ENCODE results near the gene MESP1. TPM values are rescaled to one million over a fixed set of nuclear protein-coding genes. Genes with fewer than 3 reads are reported as not detected.

MESP1 gene
- total and polyA plus RNA-seq, 12 donors: 0.46 to 11.7 (median 4.8) TPM

DNA sequence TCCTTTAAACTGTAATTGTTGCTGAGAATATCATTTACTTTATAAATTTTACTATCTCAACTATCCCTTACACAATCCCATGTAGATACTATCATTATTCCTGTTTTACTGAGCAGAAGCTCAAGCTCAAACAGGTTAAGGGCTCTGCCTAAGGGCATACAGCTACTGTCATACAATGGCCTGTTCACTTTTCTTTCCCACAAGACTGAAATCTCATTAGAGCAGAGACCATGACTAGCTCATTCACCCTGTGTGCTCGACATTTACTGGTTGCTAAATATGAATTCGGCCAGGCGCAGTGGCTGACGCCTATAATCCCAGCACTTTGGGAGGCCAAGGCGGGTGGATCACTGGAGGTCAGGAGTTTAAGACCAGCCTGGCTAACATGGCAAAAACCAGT lies 23.4 kb upstream of the MESP1 start:
- no peak for DNase-seq
- Histone ChIP-seq H3K36me3 (replicated peaks in 1 of 2) (no peaks in the 10 kb centered on the region), H3K27ac (no peak overlapping the region), H3K27me3 (no peaks in the 10 kb centered on the region), H3K9me3 (replicated peaks in 1 of 3) (no peaks in the 10 kb centered on the region), H3K4me3 (no peak overlapping the region), H3K4me1 (replicated peaks in 1 of 2) (peaks cover 12 to 13% of the 10 kb centered on the region in 2 donors)
- intact Hi-C loops (cut with DNase I): no loop called here
- TF ChIP-seq, protein P1, sequence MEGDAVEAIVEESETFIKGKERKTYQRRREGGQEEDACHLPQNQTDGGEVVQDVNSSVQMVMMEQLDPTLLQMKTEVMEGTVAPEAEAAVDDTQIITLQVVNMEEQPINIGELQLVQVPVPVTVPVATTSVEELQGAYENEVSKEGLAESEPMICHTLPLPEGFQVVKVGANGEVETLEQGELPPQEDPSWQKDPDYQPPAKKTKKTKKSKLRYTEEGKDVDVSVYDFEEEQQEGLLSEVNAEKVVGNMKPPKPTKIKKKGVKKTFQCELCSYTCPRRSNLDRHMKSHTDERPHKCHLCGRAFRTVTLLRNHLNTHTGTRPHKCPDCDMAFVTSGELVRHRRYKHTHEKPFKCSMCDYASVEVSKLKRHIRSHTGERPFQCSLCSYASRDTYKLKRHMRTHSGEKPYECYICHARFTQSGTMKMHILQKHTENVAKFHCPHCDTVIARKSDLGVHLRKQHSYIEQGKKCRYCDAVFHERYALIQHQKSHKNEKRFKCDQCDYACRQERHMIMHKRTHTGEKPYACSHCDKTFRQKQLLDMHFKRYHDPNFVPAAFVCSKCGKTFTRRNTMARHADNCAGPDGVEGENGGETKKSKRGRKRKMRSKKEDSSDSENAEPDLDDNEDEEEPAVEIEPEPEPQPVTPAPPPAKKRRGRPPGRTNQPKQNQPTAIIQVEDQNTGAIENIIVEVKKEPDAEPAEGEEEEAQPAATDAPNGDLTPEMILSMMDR (IDR thresholded peaks at IDR 0.05): no peak
- no peak for TF ChIP-seq POLR2A (IDR thresholded peaks at IDR 0.05)
- WGBS, 4 donors: 88 to 99% (median 92%) methylated on average over 5 of the region's 5 CpGs

- intact Hi-C loops (cut with DNase I): no loop called here
- Histone ChIP-seq H3K27me3 (no peaks in the 10 kb centered on the region), H3K4me1 (replicated peaks in 1 of 2) (peaks cover 12 to 13% of the 10 kb centered on the region in 2 donors), H3K36me3 (replicated peaks in 1 of 2) (no peaks in the 10 kb centered on the region), H3K4me3 (no peak overlapping the region), H3K27ac (no peak overlapping the region), H3K9me3 (replicated peaks in 1 of 3) (no peaks in the 10 kb centered on the region)
- no peak for DNase-seq
- no peak for TF ChIP-seq POLR2A (IDR thresholded peaks at IDR 0.05)
- TF ChIP-seq, protein P1 (IDR thresholded peaks at IDR 0.05): peak in 2 of 6 experiments; percentile 5 to 15
- 70 to 78% (median 74%) methylated on average over 3 of the region's 3 CpGs for WGBS, 4 donors
Measured at GRCh38 chr15:89772932-89773583, 22.0 kb upstream of the MESP1 start.

GRCh38 chr15:89770041-89770440 lies 19.0 kb upstream of the MESP1 start:
- Histone ChIP-seq H3K27me3 (no peaks in the 10 kb centered on the region), H3K27ac (no peak overlapping the region), H3K4me3 (no peak overlapping the region), H3K36me3 (replicated peaks in 1 of 2) (no peaks in the 10 kb centered on the region), H3K9me3 (replicated peaks in 1 of 3) (no peaks in the 10 kb centered on the region), H3K4me1 (replicated peaks in 1 of 2) (no peaks in the 10 kb centered on the region)
- intact Hi-C loops (cut with DNase I): no loop called here
- TF ChIP-seq, protein P1 (IDR thresholded peaks at IDR 0.05): no peak
- no peak for TF ChIP-seq POLR2A (IDR thresholded peaks at IDR 0.05)
- 74 to 86% (median 85%) methylated on average over 3 of the region's 3 CpGs for WGBS, 4 donors
- DNase-seq: no peak

DNA sequence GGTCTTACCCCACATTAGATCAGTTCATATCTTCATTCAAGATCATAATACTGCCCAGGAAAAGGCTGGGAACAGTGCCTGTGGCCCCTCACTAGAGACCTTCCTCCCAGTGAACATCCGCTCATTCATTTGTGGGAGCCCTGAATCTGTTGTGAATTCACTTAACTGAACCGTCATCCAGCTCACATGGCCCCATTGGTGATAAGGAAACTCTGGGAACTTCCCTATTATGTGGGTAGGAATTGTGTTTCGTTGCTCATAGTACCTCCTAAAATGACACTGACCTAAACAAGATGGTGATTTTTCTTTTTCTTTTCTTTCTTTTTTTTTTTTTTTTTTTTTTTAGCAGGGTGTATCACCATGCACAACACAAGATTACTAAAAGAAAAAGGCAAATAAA lies 18.3 kb upstream of the MESP1 start:
- H3K4me3 ChIP-seq: no peak overlapping the region
- DNase-seq: no peak
- H3K9me3 ChIP-seq (replicated peaks in 1 of 3): no peaks in the 10 kb centered on the region
- H3K27ac ChIP-seq: no peak overlapping the region
- H3K27me3 ChIP-seq: no peaks in the 10 kb centered on the region
- 85 to 96% (median 86%) methylated on average over 3 of the region's 3 CpGs for WGBS, 4 donors
- H3K4me1 ChIP-seq (replicated peaks in 1 of 2): no peaks in the 10 kb centered on the region
- intact Hi-C loops (cut with DNase I): no loop called here
- TF ChIP-seq, protein P1 (IDR thresholded peaks at IDR 0.05): no peak
- TF ChIP-seq POLR2A (IDR thresholded peaks at IDR 0.05): no peak
- H3K36me3 ChIP-seq (replicated peaks in 1 of 2): no peaks in the 10 kb centered on the region
